HepG2 (cell line): ENCODE results near the gene IL17RA. TPM values are rescaled to one million over a fixed set of nuclear protein-coding genes. Genes with fewer than 3 reads are reported as not detected.

ENCODE experiments used
- ARID5B ChIP-seq: IDR thresholded peaks from 2 replicates; pipeline ENCODE4 v1.4.0; 2020; ENCODE audit warnings: mild to moderate bottlenecking, missing genetic modification reagents
- ETV5 ChIP-seq: IDR thresholded peaks from 2 replicates; pipeline ENCODE4 v1.6.1; 2018; ENCODE audit warnings: missing biosample characterization, missing genetic modification reagents, inconsistent platforms, borderline replicate concordance
- IKZF4 ChIP-seq: sonication (generic); formaldehyde crosslinking; IDR thresholded peaks from 2 replicates; pipeline ENCODE4 v1.5.1; 2020; ENCODE audit warnings: borderline replicate concordance, mild to moderate bottlenecking, low read depth, missing genetic modification reagents; ENCODE audit errors: not compliant biosample characterization
- IRF2 ChIP-seq: IDR thresholded peaks from 2 replicates; pipeline ENCODE4 v1.6.1; 2018; ENCODE audit warnings: missing genetic modification reagents, missing compliant biosample characterization
- KDM2A ChIP-seq: sonication (generic); formaldehyde crosslinking; IDR thresholded peaks from 2 replicates; pipeline ENCODE4 v1.4.0; 2020; ENCODE audit warnings: low read depth, missing genetic modification reagents, borderline replicate concordance
- KMT2B ChIP-seq: IDR thresholded peaks from 2 replicates; pipeline ENCODE4 v1.6.1; 2016; ENCODE audit warnings: missing genetic modification reagents, missing compliant biosample characterization
- SAP130 ChIP-seq: IDR thresholded peaks from 2 replicates; pipeline ENCODE4 v1.6.1; 2016; ENCODE audit warnings: low read depth
- THRA ChIP-seq: sonication (generic); formaldehyde crosslinking; IDR thresholded peaks from 2 replicates; pipeline ENCODE4 v1.4.0; 2020; ENCODE audit warnings: missing genetic modification reagents, borderline replicate concordance
- TMF1 ChIP-seq: sonication (generic); formaldehyde crosslinking; IDR thresholded peaks from 2 replicates; pipeline ENCODE4 v1.8.1; 2022; ENCODE audit warnings: low read depth, missing genetic modification reagents
- ZNF564 ChIP-seq: sonication (generic); formaldehyde crosslinking; IDR thresholded peaks from 2 replicates; pipeline ENCODE4 v1.8.1; 2023; ENCODE audit warnings: mild to moderate bottlenecking, missing genetic modification reagents
- polyA plus RNA-seq, 8 experiments: library from polyadenylated mRNA; depleted of rRNA in 3 of 8; stranded (reverse) in 7 of 8; unstranded in 1 of 8; fragments of >200 nt; fragmentation: Illumina TruSeq in 4 of 8; extraction: Trizol in 4 of 8; gene quantifications; 2 replicates each; pipeline versions ENCODE4 v1.2.1 to v1.2.3, GENCODE V29; 2011 to 2016; ENCODE audit warnings: low read depth in 4 of 8, missing spikeins in 1 of 8, mixed read lengths in 1 of 8; ENCODE audit not compliant: insufficient read depth in 1 of 8
- total RNA-seq, 5 experiments: library from RNA; depleted of rRNA; stranded (reverse); fragments of >200 nt; fragmentation: Illumina TruSeq; extraction: Trizol; gene quantifications; 2 replicates each; pipeline ENCODE4 v1.2.3, GENCODE V29; 2016; ENCODE audit warnings: low read depth in 1 of 5
- TF ChIP-seq, protein P1 (sequence below): sonication (generic); formaldehyde crosslinking; IDR thresholded peaks from 2 replicates; pipeline ENCODE4 v1.8.1; 2023; ENCODE audit warnings: mild to moderate bottlenecking, moderate library complexity, missing genetic modification reagents
- TF ChIP-seq, protein P2 (sequence below): sonication (generic); formaldehyde crosslinking; IDR thresholded peaks from 2 replicates; pipeline ENCODE4 v1.4.0; 2020; ENCODE audit warnings: mild to moderate bottlenecking, low read depth, missing genetic modification reagents
- TF ChIP-seq, protein P3 (sequence below): IDR thresholded peaks from 2 replicates; pipeline ENCODE4 v1.6.1; 2012; ENCODE audit warnings: inconsistent platforms
- TF ChIP-seq, protein P4 (sequence below): sonication (generic); formaldehyde crosslinking; IDR thresholded peaks from 2 replicates; pipeline ENCODE4 v1.5.1; 2020; ENCODE audit warnings: mild to moderate bottlenecking, missing genetic modification reagents, moderate library complexity
- TF ChIP-seq, protein P5 (sequence below): sonication (generic); formaldehyde crosslinking; IDR thresholded peaks from 2 replicates; pipeline ENCODE4 v1.8.1; 2023; ENCODE audit warnings: mild to moderate bottlenecking, missing genetic modification reagents, borderline replicate concordance

IL17RA gene
- total and polyA plus RNA-seq, 2 of the 13 experiments (the other 11 are each of a cell fraction or from before 2014, with no cell fraction given), result 2.5 to 8.2 TPM

- TF ChIP-seq KDM2A (CRISPR knock-in tag) (peak; percentile 81; the same call in 1 of the 2 replicates), ETV5 (CRISPR knock-in tag) (peak; percentile 59; the same call in 1 of the 2 replicates), IKZF4 (CRISPR knock-in tag) (peak; percentile 9), SAP130 (CRISPR knock-in tag) (peak; percentile 66), IRF2 (CRISPR knock-in tag) (no peak), ARID5B (CRISPR knock-in tag) (0 out of 2 replicates have a peak, but pooled peaks have one; percentile 18), THRA (CRISPR knock-in tag) (peak; percentile 17; the same call in 1 of the 2 replicates), KMT2B (CRISPR knock-in tag) (no peak), ZNF564 (0 out of 2 replicates have a peak, but pooled peaks have one; percentile 66), TMF1 (CRISPR knock-in tag) (no peak)
- TF ChIP-seq, protein P1, sequence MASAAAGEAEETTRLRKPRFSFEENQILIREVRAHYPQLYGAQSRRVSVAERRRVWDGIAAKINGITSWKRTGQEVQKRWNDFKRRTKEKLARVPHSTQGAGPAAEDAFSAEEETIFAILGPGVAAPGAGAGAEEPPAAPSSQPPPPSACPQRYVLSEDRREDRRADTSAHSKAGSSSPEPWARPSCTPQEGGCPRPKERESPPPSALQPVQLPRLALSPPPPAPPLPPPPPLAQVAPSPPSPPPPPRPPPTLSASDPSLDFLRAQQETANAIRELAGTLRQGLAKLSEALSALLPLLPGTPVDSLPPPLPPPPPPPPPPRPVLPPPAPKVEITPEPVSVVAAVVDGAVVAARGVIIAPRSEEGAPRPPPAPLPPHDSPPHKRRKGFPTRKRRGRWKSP, result peak; percentile 68; the same call in 1 of the 2 replicates
- TF ChIP-seq, protein P2, sequence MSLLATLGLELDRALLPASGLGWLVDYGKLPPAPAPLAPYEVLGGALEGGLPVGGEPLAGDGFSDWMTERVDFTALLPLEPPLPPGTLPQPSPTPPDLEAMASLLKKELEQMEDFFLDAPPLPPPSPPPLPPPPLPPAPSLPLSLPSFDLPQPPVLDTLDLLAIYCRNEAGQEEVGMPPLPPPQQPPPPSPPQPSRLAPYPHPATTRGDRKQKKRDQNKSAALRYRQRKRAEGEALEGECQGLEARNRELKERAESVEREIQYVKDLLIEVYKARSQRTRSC, result no peak
- TF ChIP-seq, protein P3, sequence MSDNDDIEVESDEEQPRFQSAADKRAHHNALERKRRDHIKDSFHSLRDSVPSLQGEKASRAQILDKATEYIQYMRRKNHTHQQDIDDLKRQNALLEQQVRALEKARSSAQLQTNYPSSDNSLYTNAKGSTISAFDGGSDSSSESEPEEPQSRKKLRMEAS, result peak; percentile 72
- TF ChIP-seq, protein P4, sequence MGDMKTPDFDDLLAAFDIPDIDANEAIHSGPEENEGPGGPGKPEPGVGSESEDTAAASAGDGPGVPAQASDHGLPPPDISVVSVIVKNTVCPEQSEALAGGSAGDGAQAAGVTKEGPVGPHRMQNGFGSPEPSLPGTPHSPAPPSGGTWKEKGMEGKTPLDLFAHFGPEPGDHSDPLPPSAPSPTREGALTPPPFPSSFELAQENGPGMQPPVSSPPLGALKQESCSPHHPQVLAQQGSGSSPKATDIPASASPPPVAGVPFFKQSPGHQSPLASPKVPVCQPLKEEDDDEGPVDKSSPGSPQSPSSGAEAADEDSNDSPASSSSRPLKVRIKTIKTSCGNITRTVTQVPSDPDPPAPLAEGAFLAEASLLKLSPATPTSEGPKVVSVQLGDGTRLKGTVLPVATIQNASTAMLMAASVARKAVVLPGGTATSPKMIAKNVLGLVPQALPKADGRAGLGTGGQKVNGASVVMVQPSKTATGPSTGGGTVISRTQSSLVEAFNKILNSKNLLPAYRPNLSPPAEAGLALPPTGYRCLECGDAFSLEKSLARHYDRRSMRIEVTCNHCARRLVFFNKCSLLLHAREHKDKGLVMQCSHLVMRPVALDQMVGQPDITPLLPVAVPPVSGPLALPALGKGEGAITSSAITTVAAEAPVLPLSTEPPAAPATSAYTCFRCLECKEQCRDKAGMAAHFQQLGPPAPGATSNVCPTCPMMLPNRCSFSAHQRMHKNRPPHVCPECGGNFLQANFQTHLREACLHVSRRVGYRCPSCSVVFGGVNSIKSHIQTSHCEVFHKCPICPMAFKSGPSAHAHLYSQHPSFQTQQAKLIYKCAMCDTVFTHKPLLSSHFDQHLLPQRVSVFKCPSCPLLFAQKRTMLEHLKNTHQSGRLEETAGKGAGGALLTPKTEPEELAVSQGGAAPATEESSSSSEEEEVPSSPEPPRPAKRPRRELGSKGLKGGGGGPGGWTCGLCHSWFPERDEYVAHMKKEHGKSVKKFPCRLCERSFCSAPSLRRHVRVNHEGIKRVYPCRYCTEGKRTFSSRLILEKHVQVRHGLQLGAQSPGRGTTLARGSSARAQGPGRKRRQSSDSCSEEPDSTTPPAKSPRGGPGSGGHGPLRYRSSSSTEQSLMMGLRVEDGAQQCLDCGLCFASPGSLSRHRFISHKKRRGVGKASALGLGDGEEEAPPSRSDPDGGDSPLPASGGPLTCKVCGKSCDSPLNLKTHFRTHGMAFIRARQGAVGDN (CRISPR knock-in tag), result peak; percentile 77
- TF ChIP-seq, protein P5, sequence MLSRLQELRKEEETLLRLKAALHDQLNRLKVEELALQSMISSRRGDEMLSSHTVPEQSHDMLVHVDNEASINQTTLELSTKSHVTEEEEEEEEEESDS (CRISPR knock-in tag), result no peak
Observed at GRCh38 chr22:17084554-17085276, at the start of gene IL17RA (continued).
